ENCODE data around the gene RUNX1.
"Not testable (repeated sequence)": the region's sequence is repeated elsewhere in the genome, so short reads cannot be mapped to it uniquely, and the experiment has no call there.

Gene RUNX1

GRCh38 chr21:35015435-35016024, 33.6 kb downstream of the RUNX1 start:
- DNase-seq (ENCODE audit: low read depth) = no peak

GRCh38 chr21:35014302-35015041, 34.6 kb downstream of the RUNX1 start:
- DNase-seq (ENCODE audit: low read depth) = no peak

GRCh38 chr21:35011681-35012080, 37.4 kb downstream of the RUNX1 start:
- DNase-seq (ENCODE audit: low read depth) = no peak

GRCh38 chr21:35010447-35010846, 38.7 kb downstream of the RUNX1 start:
- no peak for DNase-seq (ENCODE audit: low read depth)

- no peak for DNase-seq (ENCODE audit: low read depth)
These were observed 41.8 kb downstream of the RUNX1 start for GRCh38 chr21:35007348-35007747.

- no peak for DNase-seq (ENCODE audit: low read depth)
These were observed 42.3 kb downstream of the RUNX1 start for GRCh38 chr21:35006771-35007170.

- DNase-seq (ENCODE audit: low read depth) = no peak
These were observed 42.9 kb downstream of the RUNX1 start for GRCh38 chr21:35006248-35006647.

- DNase-seq (ENCODE audit: low read depth) = no peak
These were observed 43.4 kb downstream of the RUNX1 start for GRCh38 chr21:35005560-35006224.

GRCh38 chr21:35005077-35005476, 44.0 kb downstream of the RUNX1 start:
- DNase-seq (ENCODE audit: low read depth) = no peak

GRCh38 chr21:35004314-35004713, 44.8 kb downstream of the RUNX1 start:
- no peak for DNase-seq (ENCODE audit: low read depth)

GRCh38 chr21:35002879-35003722, 46.0 kb downstream of the RUNX1 start:
- DNase-seq (ENCODE audit: low read depth) = no peak

GRCh38 chr21:34999397-34999941, 49.6 kb downstream of the RUNX1 start:
- no peak for DNase-seq (ENCODE audit: low read depth)

- DNase-seq (ENCODE audit: low read depth) = no peak
These were observed 50.9 kb downstream of the RUNX1 start for GRCh38 chr21:34998176-34998575.

- no peak for DNase-seq (ENCODE audit: low read depth)
These were observed 51.8 kb downstream of the RUNX1 start for GRCh38 chr21:34997294-34997693.

GRCh38 chr21:34996304-34997101, 52.6 kb downstream of the RUNX1 start:
- no peak for DNase-seq (ENCODE audit: low read depth)

- DNase-seq (ENCODE audit: low read depth) = no peak
These were observed 53.2 kb downstream of the RUNX1 start for GRCh38 chr21:34995979-34996303.

- no peak for DNase-seq (ENCODE audit: low read depth)
These were observed 54.1 kb downstream of the RUNX1 start for GRCh38 chr21:34994766-34995631.

GRCh38 chr21:34993521-34993921, 55.6 kb downstream of the RUNX1 start:
- DNase-seq (ENCODE audit: low read depth) = not testable (repeated sequence)

- DNase-seq (ENCODE audit: low read depth) = no peak
These were observed 56.2 kb downstream of the RUNX1 start for GRCh38 chr21:34992736-34993398.

- DNase-seq (ENCODE audit: low read depth) = no peak
These were observed 56.9 kb downstream of the RUNX1 start for GRCh38 chr21:34992180-34992579.

All from stimulated activated CD8-positive, alpha-beta memory T cell treated with anti-CD3 and anti-CD28 coated beads, Interleukin-15, amount 100 ng/mL, for 1 hour (primary cell).